IgD-negative memory B cell (primary cell): Measurements from ENCODE around the gene C17orf75. TPM values are rescaled to one million over a fixed set of nuclear protein-coding genes. Genes with fewer than 3 reads are reported as not detected.
"Not testable (repeated sequence)": the region's sequence is repeated elsewhere in the genome, so short reads cannot be mapped to it uniquely, and the experiment has no call there.

Experiments
- H3K27ac Mint-ChIP-seq, 3 donors: one replicate each; pipeline ENCODE4 v1.8.0; 2020 to 2022; ENCODE audit warnings: mild to moderate bottlenecking in 3 of 3, mixed read lengths in 3 of 3, moderate library complexity in 1 of 3
- H3K27me3 Mint-ChIP-seq: one replicate; pipeline ENCODE4 v1.8.0; 2021; ENCODE audit warnings: mixed read lengths
- H3K36me3 Mint-ChIP-seq: one replicate; pipeline ENCODE4 v1.8.0; 2020; ENCODE audit warnings: mild to moderate bottlenecking, mixed read lengths
- H3K4me1 Mint-ChIP-seq, 3 donors: one replicate each; pipeline ENCODE4 v1.8.0; 2020 to 2022; ENCODE audit warnings: mixed read lengths in 3 of 3, mild to moderate bottlenecking in 1 of 3
- H3K4me3 Mint-ChIP-seq, 4 donors: one replicate each; pipeline ENCODE4 v1.8.0; 2020 to 2022; ENCODE audit warnings: mild to moderate bottlenecking in 4 of 4, mixed read lengths in 4 of 4, moderate library complexity in 3 of 4
- H3K9me3 Mint-ChIP-seq, 3 donors: one replicate each; pipeline ENCODE4 v1.8.0; 2020 to 2021; ENCODE audit warnings: mixed read lengths in 3 of 3, mild to moderate bottlenecking in 1 of 3
- polyA plus RNA-seq: library from polyadenylated mRNA; unstranded; fragments of 300-500 nt; fragmentation: Illumina TruSeq; gene quantifications from one replicate; pipeline ENCODE4 v1.2.3, GENCODE V29; 2021

Gene C17orf75, protein sequence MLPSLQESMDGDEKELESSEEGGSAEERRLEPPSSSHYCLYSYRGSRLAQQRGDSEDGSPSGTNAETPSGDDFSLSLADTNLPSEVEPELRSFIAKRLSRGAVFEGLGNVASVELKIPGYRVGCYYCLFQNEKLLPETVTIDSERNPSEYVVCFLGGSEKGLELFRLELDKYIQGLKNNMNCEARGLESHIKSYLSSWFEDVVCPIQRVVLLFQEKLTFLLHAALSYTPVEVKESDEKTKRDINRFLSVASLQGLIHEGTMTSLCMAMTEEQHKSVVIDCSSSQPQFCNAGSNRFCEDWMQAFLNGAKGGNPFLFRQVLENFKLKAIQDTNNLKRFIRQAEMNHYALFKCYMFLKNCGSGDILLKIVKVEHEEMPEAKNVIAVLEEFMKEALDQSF
- 9.6 TPM for polyA plus RNA-seq

DNA sequence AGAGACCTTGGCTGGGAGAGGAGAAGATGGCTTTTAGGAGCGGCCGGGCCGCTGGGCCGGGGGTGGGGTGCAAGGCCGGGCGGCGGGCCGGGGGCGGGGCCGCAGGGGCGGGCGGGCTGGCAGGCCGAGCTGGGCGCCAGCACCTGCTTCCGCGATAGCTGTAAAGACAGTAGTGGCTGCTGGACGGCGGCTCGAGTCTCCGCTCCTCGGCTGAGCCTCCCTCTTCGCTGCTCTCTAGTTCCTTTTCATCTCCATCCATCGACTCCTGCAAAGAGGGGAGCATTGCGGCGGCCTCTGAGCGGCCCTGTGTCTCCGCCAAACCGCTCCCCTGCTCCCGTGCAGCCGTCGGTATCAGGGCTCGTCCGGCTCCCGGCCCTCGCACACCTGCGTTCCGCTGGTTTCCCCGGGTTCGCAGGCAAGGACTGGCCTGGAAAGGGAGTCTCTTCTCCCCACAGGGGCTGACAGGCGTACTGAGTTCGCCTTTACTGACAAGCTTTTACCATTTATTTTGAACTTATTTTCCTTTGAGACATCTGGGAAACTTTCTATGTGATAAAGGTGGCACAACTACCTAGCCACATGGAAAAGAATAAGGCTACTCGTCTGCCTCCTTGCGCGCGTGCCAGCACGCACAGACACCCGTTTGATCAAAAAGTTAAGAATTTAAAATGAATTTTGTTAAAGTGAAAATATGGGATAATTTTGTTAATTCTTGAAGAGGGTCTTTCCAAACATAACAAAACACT, at the start of gene C17orf75:
C17orf75 (minus strand) TSS at position 317 of the 746 bp plus-strand sequence; CDS start at position 283, 34 bp downstream.
- peaks cover 8 to 18% (median 16%) of the 10 kb centered on the region in 3 donors for H3K4me1 Mint-ChIP-seq
- H3K36me3 Mint-ChIP-seq = no peaks in the 10 kb centered on the region
- H3K9me3 Mint-ChIP-seq = no peaks in the 10 kb centered on the region
- peak within 1 kb of the TSS; percentile 79 to 97 (median 94) for H3K4me3 Mint-ChIP-seq
- H3K27ac Mint-ChIP-seq = peak within 1 kb of the TSS; percentile 81 to 96 (median 81)
- H3K27me3 Mint-ChIP-seq = no peaks in the 10 kb centered on the region

DNA sequence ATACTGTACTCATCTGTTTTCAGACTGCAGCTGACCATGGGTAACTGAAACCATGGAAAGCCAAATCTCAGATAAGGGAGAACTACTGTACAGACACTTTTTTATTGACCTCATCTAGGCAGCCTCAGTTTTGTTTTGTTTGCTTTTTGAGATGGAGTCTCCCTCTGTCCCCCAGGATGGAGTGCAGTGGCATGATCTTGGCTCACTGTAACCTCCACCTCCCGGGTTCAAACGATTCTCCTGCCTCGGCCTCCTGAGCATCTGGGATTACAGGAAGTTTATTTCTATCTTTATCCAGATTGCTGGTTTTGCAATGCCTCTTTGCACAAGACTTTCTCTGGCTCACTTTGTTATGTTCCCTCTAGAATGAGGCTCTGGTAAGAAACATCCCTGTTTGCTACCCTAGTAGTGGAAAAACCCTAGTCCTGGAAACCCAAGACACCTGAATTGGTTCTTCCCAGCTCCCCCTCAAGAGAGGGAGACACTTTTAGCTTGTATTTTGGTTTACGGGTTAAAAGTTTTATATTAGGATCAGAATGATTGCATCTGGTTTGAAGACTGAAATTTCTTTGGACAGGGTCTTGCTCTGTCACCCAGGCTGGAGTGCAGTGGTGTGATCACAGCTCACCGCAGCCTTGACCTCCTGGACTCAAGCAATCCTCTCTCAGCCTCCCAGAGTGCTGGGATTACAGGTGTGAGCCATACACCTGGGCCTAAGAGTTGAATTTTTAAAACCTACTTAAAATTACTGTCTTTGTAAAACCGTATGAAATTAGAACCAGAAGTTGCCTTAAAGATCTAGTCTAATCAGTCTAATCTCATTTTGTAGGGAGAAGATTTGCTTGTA, 46.9 kb upstream of the C17orf75 start:
- H3K4me3 Mint-ChIP-seq = no peak overlapping the region

DNA sequence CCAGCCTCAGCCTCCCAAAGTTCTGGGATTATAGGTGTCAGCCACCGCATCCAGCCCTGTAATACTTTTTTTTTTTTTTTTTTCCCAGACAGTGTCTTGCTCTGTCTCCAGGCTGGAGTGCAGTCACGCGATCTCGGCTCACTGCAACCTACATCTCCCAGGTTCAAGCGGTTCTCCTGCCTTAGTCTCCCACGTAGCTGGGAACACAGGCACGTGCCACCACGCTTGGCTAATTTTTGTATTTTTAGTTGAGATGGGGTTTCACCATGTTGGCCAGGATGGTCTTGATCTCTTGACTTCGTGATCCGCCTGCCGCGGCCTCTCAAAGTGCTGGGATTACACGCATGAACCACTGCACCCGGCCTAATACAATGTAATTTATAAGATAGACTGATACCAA, 46.2 kb upstream of the C17orf75 start:
- H3K27me3 Mint-ChIP-seq, H3K36me3 Mint-ChIP-seq, H3K9me3 Mint-ChIP-seq, H3K4me1 Mint-ChIP-seq, H3K4me3 Mint-ChIP-seq: not testable (repeated sequence)
- peak overlapping the region in 1 of 3 donors; percentile 8 for H3K27ac Mint-ChIP-seq

More for the DNA sequence above, 46.9 kb upstream of the C17orf75 start:
- H3K27me3 Mint-ChIP-seq = no peaks in the 10 kb centered on the region
- peaks cover 0 to 2% (median 0%) of the 10 kb centered on the region in 3 donors for H3K4me1 Mint-ChIP-seq
- H3K36me3 Mint-ChIP-seq = peaks cover 3% of the 10 kb centered on the region
- peak overlapping the region in 1 of 3 donors; percentile 8 for H3K27ac Mint-ChIP-seq
- H3K9me3 Mint-ChIP-seq = no peaks in the 10 kb centered on the region

DNA sequence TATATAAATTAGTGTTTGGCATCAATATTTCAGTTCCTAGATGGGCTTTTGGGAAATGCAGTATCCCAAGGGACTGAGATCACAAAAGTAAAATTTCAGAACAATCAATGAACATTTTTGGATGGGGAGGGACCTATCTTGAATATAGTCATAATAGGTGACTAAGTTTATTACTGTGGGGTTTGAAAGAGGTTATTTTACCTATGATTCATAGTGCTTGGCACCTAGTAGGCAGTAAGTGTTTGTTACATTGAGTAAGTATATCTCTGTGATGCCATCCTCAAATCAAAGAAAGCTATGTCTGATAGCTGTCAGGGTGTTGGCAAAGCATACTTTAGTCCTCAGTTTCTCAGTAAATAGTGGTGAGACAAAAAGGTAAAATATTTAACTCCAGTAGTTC, 44.9 kb upstream of the C17orf75 start:
- Mint-ChIP-seq H3K4me3 (no peak overlapping the region), H3K27ac (no peak overlapping the region), H3K4me1 (peaks cover 1 to 4% (median 4%) of the 10 kb centered on the region in 3 donors), H3K36me3 (peaks cover 7% of the 10 kb centered on the region), H3K9me3 (no peaks in the 10 kb centered on the region), H3K27me3 (no peaks in the 10 kb centered on the region)

DNA sequence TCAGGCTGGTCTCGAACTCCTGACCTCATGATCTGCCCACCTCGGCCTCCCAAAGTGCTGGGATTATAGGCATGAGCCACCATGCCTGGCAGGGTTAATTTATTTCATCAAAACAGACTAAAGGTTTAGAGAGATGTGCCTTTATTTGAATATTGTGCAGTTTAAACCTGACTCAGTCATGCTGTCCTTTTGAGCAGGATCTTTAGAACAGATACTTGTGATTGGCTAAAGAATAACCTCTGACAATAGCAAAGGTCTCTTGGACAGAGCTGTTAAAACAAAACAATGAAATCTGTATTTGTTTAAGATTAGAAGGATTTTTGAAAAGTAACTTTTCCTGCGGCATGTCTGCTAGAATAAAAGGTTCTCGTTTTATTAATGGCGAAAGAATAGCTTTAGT, 44.0 kb upstream of the C17orf75 start:
- H3K4me1 Mint-ChIP-seq = peaks cover 1 to 4% (median 4%) of the 10 kb centered on the region in 3 donors
- peaks cover 8% of the 10 kb centered on the region for H3K36me3 Mint-ChIP-seq
- H3K9me3 Mint-ChIP-seq = no peaks in the 10 kb centered on the region
- H3K4me3 Mint-ChIP-seq = no peak overlapping the region
- H3K27ac Mint-ChIP-seq = no peak overlapping the region
- no peaks in the 10 kb centered on the region for H3K27me3 Mint-ChIP-seq

DNA sequence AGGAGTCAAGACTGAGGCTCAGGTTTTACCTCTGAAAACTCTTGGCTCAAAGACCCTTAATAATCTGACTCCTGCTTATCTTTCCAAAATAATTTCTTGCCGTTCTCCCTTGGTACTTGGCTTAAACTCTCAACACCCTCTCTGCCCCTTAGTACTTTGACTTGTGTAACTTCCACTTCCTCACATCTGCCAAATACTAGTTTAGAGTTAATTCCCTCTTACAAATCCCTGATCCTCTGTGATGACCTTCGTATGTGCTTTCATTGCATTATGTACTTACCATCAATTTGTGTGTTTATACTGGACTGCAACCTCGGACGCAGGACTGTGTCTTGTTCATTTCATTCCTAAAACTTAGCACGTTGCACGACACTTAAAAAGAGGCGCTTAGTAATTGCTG, 43.1 kb upstream of the C17orf75 start:
- H3K4me1 Mint-ChIP-seq = peaks cover 1 to 4% (median 4%) of the 10 kb centered on the region in 3 donors
- peaks cover 8% of the 10 kb centered on the region for H3K36me3 Mint-ChIP-seq
- H3K27ac Mint-ChIP-seq = no peak overlapping the region

DNA sequence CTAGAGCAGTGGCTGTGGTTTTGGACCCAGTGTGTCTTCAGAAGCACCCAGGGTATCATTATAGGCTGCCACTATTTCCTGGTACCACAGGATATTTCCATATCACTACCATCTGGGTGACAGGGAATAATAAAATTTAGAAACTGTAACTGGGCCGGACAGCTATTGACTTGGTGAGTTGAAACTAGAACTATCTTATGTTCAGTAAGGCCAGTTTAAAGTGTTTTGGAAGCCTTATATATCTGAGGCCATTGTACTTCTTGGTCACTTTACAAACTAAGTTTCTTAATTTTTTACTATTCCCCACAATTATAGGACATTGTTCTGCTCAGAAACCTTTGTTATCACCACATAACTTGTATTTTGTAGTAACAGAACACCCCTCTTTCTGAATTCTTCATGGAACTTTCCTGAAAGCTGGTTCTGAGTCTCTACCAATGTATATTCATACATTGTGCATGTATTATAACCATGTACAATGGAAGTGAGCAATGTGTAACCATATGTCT, 42.0 kb upstream of the C17orf75 start:
- no peaks in the 10 kb centered on the region for H3K9me3 Mint-ChIP-seq
- no peak overlapping the region for H3K4me3 Mint-ChIP-seq
- H3K27ac Mint-ChIP-seq = no peak overlapping the region
- H3K4me1 Mint-ChIP-seq = peaks cover 1 to 4% (median 4%) of the 10 kb centered on the region in 3 donors
- H3K27me3 Mint-ChIP-seq = no peaks in the 10 kb centered on the region
- H3K36me3 Mint-ChIP-seq = peaks cover 10% of the 10 kb centered on the region

More for the DNA sequence above, 43.1 kb upstream of the C17orf75 start:
- no peaks in the 10 kb centered on the region for H3K9me3 Mint-ChIP-seq
- no peak overlapping the region for H3K4me3 Mint-ChIP-seq
- no peaks in the 10 kb centered on the region for H3K27me3 Mint-ChIP-seq

DNA sequence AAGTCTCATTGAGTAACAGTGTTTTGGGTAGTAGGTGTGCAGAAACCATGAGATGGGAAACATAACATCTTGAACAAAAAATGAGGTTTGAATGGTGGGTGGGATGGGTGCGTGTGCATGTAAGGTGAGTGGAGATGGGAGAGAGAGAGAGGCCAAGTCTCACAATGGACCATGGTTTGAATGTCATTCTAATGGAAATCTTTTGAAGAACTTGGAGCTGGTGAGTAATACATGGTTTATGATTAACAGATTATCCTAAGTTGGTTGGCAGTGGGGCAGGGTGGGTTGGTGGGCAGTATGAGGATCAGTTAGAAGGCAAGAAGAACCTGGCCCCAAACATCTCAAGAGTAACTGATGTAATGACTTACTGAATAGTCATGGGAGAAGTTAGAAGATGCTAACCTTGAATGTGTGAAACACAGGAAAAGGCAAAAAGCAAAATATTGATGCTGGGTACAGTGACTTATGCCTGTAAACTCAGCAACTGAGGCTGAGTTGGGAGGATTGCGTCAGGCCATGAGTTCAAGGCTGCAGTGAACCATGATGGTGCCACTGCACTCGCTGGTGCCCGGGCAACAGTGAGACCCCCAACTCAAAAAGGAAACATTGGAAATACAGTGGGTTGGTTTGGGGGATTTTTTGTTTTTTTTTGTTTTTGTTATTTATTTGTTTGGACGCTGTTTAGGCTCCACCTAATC, 40.7 kb upstream of the C17orf75 start:
- Mint-ChIP-seq H3K36me3 (peaks cover 10% of the 10 kb centered on the region), H3K4me3 (no peak overlapping the region), H3K27me3 (no peaks in the 10 kb centered on the region), H3K4me1 (peaks cover 1 to 6% (median 4%) of the 10 kb centered on the region in 3 donors), H3K27ac (peak overlapping the region in 2 of 3 donors; percentile 8 to 27), H3K9me3 (no peaks in the 10 kb centered on the region)

DNA sequence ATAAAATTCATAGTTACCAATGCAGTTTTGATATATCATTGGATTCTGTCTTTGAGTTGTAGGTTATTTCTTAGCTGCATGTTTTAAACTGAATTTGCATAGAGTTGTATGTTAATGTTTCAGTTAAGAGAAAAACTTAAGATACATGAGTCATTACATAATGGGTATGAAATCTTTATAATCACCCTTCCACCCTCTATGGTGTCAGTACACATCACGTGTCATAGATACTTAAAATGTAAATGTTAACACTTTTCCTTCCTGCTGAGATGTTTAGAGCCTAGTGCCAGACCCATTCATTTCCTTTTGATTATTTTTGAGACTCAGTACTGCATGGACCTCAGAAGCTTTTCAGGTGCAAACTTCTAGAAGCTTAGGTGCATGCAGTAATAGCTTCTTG, 28.5 kb upstream of the C17orf75 start:
- Mint-ChIP-seq H3K4me1 (peaks cover 0 to 8% (median 3%) of the 10 kb centered on the region in 3 donors), H3K9me3 (no peaks in the 10 kb centered on the region), H3K27ac (peak overlapping the region in 1 of 3 donors; percentile 19), H3K4me3 (peak overlapping the region in 1 of 4 donors; percentile 4), H3K27me3 (no peaks in the 10 kb centered on the region), H3K36me3 (peaks cover 3% of the 10 kb centered on the region)

DNA sequence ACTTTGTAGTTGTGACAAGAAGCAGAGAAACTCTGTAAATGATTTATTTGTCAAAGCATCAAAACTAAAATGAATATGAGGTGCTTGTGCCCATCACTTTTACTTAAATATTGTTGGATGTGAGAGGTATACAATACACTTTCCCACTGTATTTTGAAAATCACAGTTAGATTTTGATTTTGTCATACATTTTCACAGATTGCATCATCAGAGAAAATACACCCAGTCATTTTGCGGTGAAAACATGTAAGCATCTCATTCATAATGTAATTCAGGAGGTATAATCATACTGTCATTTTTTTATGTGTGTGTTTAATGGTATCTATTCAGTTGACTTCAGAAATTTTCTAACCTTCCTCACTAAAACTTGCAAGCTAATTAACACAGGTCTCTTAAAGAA, 19.3 kb upstream of the C17orf75 start:
- no peak overlapping the region for H3K27ac Mint-ChIP-seq
- H3K4me1 Mint-ChIP-seq = peaks cover 6 to 9% (median 6%) of the 10 kb centered on the region in 3 donors
- H3K36me3 Mint-ChIP-seq = peaks cover 2% of the 10 kb centered on the region
- H3K4me3 Mint-ChIP-seq = no peak overlapping the region
- H3K9me3 Mint-ChIP-seq = no peaks in the 10 kb centered on the region
- no peaks in the 10 kb centered on the region for H3K27me3 Mint-ChIP-seq

DNA sequence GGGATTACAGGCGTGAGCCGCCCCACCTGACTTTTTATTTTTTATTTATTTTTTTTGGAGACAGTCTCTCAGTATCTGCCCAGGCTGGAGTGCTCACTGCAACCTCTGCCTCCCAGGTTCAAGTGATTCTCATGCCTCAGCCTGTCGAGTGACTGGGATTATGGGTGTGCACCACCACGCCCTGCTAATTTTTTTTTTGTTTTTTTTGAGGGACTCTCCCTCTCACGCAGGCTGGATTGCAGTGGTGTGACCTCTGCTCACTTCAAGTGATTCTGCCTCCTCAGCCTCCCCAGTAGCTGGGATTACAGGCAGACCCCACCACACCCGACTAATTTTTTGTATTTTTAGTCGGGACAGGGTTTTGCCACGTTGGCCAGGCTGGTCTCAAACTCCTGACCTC, 15.6 kb upstream of the C17orf75 start:
- Mint-ChIP-seq H3K36me3 (no peaks in the 10 kb centered on the region), H3K4me3 (no peak overlapping the region), H3K27ac (no peak overlapping the region), H3K4me1 (peaks cover 19 to 30% (median 29%) of the 10 kb centered on the region in 3 donors), H3K27me3 (no peaks in the 10 kb centered on the region), H3K9me3 (no peaks in the 10 kb centered on the region)

DNA sequence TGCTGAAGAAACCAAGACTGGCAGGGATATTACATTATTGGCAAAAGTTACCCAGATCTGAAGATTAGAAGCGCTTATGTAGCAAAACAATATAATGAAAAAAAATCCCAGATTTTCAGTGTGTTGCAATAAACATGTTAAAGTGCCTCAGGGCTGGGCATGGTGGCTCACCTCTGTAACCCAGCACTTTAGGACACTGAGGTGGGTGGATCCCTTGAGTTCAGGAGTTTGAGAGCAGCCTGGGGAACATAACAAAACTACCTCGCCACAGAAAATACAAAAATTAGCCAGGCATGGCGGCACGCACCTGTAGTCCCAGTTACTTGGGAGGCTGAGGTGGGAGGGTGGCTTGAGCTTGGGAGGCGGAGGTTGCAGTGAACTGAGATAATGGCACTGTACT, 14.8 kb upstream of the C17orf75 start:
- Mint-ChIP-seq H3K27ac (no peak overlapping the region), H3K4me1 (peaks cover 22 to 35% (median 35%) of the 10 kb centered on the region in 3 donors)

DNA sequence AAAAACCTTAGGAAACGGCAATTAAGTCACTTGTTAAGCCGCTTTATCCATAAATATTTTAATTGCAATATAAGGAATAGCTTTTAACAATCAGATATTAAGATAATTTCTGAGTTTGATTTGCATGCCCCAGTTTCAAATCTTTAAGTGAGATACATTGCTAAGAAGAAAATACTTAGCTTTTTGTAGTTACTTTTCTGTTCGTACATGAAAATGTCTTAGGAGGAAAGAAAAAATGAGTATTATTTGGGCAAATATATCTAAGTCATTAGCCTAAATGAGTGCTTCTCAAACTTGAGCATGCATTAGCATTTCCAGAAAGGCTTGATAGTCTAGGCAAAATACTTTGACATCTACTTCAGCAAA, 14.4 kb upstream of the C17orf75 start:
- no peaks in the 10 kb centered on the region for H3K27me3 Mint-ChIP-seq
- H3K27ac Mint-ChIP-seq = no peak overlapping the region

More for the DNA sequence above, 14.8 kb upstream of the C17orf75 start:
- Mint-ChIP-seq H3K27me3 (no peaks in the 10 kb centered on the region), H3K9me3 (no peaks in the 10 kb centered on the region), H3K4me3 (peak overlapping the region in 1 of 4 donors; percentile 43), H3K36me3 (peaks cover 2% of the 10 kb centered on the region)

More for the DNA sequence above, 14.4 kb upstream of the C17orf75 start:
- Mint-ChIP-seq H3K36me3 (peaks cover 5% of the 10 kb centered on the region), H3K4me1 (peaks cover 25 to 39% (median 38%) of the 10 kb centered on the region in 3 donors), H3K9me3 (no peaks in the 10 kb centered on the region), H3K4me3 (peak overlapping the region in 1 of 4 donors; percentile 14)
